Esophagus mucosa (tissue), 1 donor: Measurements from ENCODE around the gene DHCR24. TPM values are rescaled to one million over a fixed set of nuclear protein-coding genes. Genes with fewer than 3 reads are reported as not detected.
"Not testable (repeated sequence)": the region's sequence is repeated elsewhere in the genome, so short reads cannot be mapped to it uniquely, and the experiment has no call there.

Source experiments
- ATAC-seq: fragments of 200-7000 bp; cut with Tn5 transposase; one replicate; pipeline ENCODE4 v1.9.1; 2020
- total RNA-seq: library from RNA; stranded (reverse); gene quantifications from one replicate; pipeline ENCODE4 v1.2.4, GENCODE V29; 2023
- donor health status: DM: yes; HTN: yes; CAD: no.

Gene DHCR24
- total RNA-seq, 1 donor from 2014 or later = 530 TPM

- ATAC-seq = peak; percentile 62
These were observed 930 bp downstream of the DHCR24 start for GRCh38 chr1:54885807-54886723.

GRCh38 chr1:54885237-54885679 lies 1.7 kb downstream of the DHCR24 start:
- no peak for ATAC-seq

DNA sequence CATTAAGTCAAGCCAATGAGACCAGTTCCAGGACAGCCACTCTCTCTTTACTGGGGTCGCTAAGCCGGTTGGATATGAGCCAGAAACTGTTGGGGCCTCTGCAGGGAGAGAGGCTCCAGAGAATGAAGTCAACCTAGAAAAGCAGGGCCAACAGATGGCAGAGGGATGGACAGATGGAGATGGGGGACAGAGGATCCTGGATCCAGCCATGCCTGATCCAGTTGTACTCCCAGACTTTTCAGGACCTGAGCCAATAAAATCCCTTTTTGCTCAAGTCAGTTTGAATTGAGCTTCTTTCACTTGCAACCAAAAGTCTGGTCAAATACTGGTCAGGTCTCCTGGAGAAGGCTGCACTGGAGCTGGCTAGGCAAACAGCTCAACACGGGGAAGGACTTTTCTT lies 2.2 kb downstream of the DHCR24 start:
- ATAC-seq = no peak

- no peak for ATAC-seq
These were observed 2.8 kb downstream of the DHCR24 start for GRCh38 chr1:54884135-54884586.

- no peak for ATAC-seq
These were observed 3.5 kb downstream of the DHCR24 start for GRCh38 chr1:54883349-54884102.

GRCh38 chr1:54882519-54882918 lies 4.5 kb downstream of the DHCR24 start:
- no peak for ATAC-seq

DNA sequence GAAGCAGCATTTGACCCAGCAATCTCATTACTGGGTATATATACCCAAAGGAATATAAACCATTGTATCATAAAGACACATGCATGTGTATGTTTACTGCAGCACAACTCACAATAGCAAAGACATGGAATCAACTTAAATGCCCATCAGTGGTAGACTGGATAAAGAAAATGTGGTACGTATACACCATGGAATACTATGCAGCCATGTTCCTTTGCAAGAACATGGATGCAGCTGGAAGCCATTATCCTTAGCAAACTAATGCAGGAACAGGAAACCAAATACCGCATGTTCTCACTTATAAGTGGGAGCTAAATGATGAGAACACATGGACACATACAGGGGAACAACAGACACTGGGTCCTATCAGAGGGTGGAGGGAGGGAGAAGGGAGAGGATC lies 5.4 kb downstream of the DHCR24 start:
- ATAC-seq = not testable (repeated sequence)

DNA sequence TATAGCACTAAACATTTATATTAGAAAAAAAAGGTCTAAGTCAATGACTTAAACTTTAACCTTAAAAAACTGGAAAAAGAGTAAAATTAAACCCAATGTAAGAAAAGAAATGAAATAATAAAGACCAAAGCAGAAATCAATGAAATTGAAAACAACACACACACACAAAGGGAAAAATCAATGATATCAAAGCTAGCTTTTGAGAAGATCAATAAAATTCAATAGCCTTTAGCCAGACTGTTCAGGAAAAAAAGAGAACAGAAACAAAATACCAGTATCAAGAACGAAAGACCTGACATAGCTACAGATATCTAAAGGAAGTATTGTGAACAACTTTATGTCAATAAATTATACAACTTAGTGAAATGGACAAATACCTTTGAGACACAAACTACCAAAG lies 7.1 kb downstream of the DHCR24 start:
- no peak for ATAC-seq

- no peak for ATAC-seq
These were observed 10.2 kb downstream of the DHCR24 start for GRCh38 chr1:54876814-54877213.

DNA sequence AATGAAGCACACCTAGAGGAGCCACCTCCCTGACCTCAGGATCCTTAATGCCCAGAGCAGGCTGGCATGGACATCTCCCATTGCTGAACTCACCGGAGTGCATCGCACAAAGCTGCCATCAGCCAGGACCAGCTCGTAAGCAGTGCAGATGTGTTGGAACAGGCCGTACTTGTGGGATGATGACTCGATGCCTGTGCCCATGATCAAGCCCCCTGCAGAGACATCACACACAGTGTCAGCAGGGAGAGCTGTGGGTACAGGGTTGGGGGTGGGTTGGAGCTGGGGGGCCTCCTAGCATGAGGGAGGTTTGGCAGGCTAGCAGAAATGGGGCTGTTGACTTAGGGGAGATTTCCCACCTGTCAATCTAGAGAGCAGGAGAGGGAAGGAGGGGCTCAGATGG lies 12.0 kb downstream of the DHCR24 start:
- peak; percentile 4 for ATAC-seq

DNA sequence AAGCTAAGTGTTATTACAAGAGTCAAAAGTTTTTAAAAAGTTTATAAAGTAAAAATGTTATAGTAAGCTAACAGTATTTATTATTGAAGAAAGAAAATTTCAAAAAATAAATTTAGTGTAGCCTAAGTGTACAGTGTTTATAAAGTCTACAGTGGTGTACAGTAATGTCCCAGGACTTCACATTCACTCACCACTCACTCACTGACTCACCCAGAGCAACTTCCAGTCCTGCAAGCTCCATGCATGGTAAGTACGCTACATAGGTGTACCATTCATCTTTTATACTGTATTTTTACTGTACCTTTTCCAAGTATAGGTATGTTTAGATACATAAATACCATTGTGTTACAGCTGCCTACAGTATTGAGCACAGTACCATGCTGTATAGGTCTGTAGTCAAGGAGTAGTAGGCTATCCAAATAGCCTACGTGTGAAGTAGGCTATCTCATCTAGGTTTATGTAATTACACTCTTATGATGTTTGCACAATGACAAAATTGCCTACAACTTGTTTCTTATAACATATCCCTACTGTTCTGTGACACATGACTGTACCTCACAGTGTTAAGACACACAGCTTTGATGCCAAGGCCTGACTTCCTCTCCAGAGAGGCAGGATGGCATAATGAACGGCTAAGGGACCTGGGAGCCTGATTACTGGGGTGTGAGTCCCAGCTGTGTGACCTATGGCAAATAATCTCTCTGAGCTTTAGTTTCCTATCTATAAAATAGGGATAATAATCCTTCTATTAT lies 12.7 kb downstream of the DHCR24 start:
- ATAC-seq = peak; percentile 40

DNA sequence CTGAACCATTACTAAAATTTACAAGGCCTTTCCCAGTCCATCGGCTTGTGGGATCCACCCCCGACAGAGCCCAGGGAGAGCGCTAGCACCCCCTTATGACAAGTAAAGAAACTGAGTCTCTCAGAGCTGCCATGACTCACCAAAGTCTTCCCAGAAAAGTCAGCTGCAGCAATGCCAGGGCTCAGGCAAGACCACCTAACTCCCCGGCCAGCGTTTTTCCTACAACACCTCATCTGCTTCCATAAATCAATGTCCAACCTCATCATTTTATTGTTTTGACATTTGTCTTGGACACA lies 15.0 kb downstream of the DHCR24 start:
- ATAC-seq = no peak

GRCh38 chr1:54871275-54872035 lies 15.5 kb downstream of the DHCR24 start:
- peak; percentile 7 for ATAC-seq

- no peak for ATAC-seq
These were observed 16.1 kb downstream of the DHCR24 start for GRCh38 chr1:54870869-54871268.

GRCh38 chr1:54869173-54869851 lies 17.7 kb downstream of the DHCR24 start:
- no peak for ATAC-seq

DNA sequence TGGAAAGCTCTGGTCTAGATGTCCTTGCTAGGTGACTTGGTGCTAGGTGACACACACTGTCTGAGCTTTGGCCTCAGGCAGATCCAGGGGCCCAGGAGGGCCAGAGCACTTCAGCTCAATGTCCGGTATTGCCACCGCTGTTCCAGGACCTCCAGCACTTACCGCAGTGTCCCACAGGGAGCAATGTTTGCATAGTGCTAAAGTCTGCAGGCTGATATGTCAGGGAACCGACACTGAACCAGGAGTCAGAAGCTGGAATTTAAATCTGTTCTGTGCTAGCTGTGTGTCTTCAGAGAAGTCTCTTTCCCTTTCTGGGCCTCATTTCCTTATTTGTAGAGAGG lies 19.3 kb downstream of the DHCR24 start:
- no peak for ATAC-seq

- peak; percentile 51 for ATAC-seq
These were observed 19.9 kb downstream of the DHCR24 start for GRCh38 chr1:54866801-54867716.

DNA sequence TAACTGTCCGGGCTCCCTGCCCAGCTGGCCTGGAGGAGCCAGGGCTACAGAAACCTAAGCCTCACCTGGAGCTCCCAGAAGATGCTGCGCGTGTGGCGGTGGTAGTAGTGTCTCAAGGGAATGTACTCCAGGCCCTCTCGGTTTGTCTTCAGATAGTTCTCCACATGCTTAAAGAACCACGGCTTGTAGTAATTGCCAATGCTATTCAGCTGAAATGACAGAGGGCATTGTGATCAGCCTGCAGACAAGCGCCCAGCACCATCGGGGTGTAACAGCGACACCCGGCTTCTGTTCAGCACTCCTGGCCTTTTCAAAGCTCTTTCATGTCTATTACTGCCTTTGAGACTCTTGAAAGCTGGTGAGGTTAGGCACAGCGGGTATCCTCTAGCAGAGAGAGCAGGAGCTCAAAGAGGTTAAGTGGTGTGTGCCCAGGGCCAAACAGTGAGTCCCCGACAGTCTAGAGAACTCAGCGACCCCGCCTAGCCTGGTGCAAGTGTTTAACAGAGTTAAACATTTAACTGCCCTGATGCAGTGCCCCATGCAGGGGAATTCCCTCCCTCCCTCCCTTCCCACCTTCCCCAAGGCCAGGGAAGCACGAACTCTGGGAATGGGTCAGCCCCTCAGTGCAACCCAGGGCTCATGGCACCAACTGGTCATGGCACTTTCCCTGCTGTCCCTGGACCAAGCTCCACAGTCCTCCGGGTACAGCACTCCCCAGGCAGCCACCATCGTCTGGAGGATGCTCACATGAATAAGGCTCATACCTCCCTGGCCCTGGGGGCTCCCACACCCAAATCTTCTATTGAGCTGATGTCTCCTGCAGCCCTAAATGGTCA lies 21.5 kb downstream of the DHCR24 start:
- ATAC-seq = peak; percentile 12

- no peak for ATAC-seq
These were observed 22.4 kb downstream of the DHCR24 start for GRCh38 chr1:54864460-54865208.
